Measurements from ENCODE around the gene TM7SF2.
A peak's percentile ranks its signal among the peaks of the same experiment; 100 is the strongest.

The TM7SF2 gene

GRCh38 chr11:65108469-65109123 is 3.1 kb upstream of the TM7SF2 start:
- H3K4me3 ChIP-seq (ENCODE audit: low read length) = no peak overlapping the region
- H3K4me1 ChIP-seq (ENCODE audit: control insufficient read depth, low read length) = peaks cover 26% of the 10 kb centered on the region
- no peak overlapping the region for H3K27ac ChIP-seq (ENCODE audit: low read depth, low read length)
- H3K9me3 ChIP-seq (ENCODE audit: control insufficient read depth, insufficient read depth, low read length) = no peaks in the 10 kb centered on the region
- TF ChIP-seq CTCF (IDR thresholded peaks at IDR 0.05; ENCODE audit: low read depth, low read length, poor library complexity, severe bottlenecking) (no peak), EZH2phosphoT487 (IDR thresholded peaks at IDR 0.05; ENCODE audit: borderline replicate concordance, low read length) (no peak)
- H3K9me2 ChIP-seq (replicated peaks; ENCODE audit: control insufficient read depth, low read length) = no peaks in the 10 kb centered on the region
- peaks cover 39% of the 10 kb centered on the region for H3K36me3 ChIP-seq (ENCODE audit: control insufficient read depth, low read length)
- H3K4me2 ChIP-seq (ENCODE audit: low read length) = no peak overlapping the region
- H3F3A ChIP-seq (ENCODE audit: control insufficient read depth, insufficient read depth) = peaks cover 10% of the 10 kb centered on the region
- H3K79me2 ChIP-seq (ENCODE audit: control insufficient read depth, low read length) = peaks cover 25% of the 10 kb centered on the region
- H3K27me3 ChIP-seq (ENCODE audit: control insufficient read depth, low read length) = no peaks in the 10 kb centered on the region
- H4K20me1 ChIP-seq (ENCODE audit: control insufficient read depth, insufficient read depth, low read depth, low read length) = no peaks in the 10 kb centered on the region

GRCh38 chr11:65109231-65110198 is 2.2 kb upstream of the TM7SF2 start:
- Histone ChIP-seq H3K36me3 (ENCODE audit: control insufficient read depth, low read length) (peaks cover 44% of the 10 kb centered on the region), H3K4me1 (ENCODE audit: control insufficient read depth, low read length) (peaks cover 35% of the 10 kb centered on the region)
- no peak for TF ChIP-seq EZH2phosphoT487 (IDR thresholded peaks at IDR 0.05; ENCODE audit: borderline replicate concordance, low read length)
- TF ChIP-seq CTCF (IDR thresholded peaks at IDR 0.05; ENCODE audit: low read depth, low read length, poor library complexity, severe bottlenecking) = no peak

GRCh38 chr11:65110354-65110861 is 1.3 kb upstream of the TM7SF2 start:
- Histone ChIP-seq H3K27me3 (ENCODE audit: control insufficient read depth, low read length) (no peaks in the 10 kb centered on the region), H4K20me1 (ENCODE audit: control insufficient read depth, insufficient read depth, low read depth, low read length) (no peaks in the 10 kb centered on the region), H3K27ac (ENCODE audit: low read depth, low read length) (peak overlapping the region; percentile 28)

More at GRCh38 chr11:65109231-65110198, 2.2 kb upstream of the TM7SF2 start:
- H3K9me2 ChIP-seq (replicated peaks; ENCODE audit: control insufficient read depth, low read length) = no peaks in the 10 kb centered on the region
- H3K9me3 ChIP-seq (ENCODE audit: control insufficient read depth, insufficient read depth, low read length) = no peaks in the 10 kb centered on the region
- H3F3A ChIP-seq (ENCODE audit: control insufficient read depth, insufficient read depth) = peaks cover 13% of the 10 kb centered on the region
- peaks cover 29% of the 10 kb centered on the region for H3K79me2 ChIP-seq (ENCODE audit: control insufficient read depth, low read length)
- H3K27ac ChIP-seq (ENCODE audit: low read depth, low read length) = no peak overlapping the region
- H4K20me1 ChIP-seq (ENCODE audit: control insufficient read depth, insufficient read depth, low read depth, low read length) = no peaks in the 10 kb centered on the region
- H3K4me2 ChIP-seq (ENCODE audit: low read length) = no peak overlapping the region
- H3K27me3 ChIP-seq (ENCODE audit: control insufficient read depth, low read length) = no peaks in the 10 kb centered on the region
- H3K4me3 ChIP-seq (ENCODE audit: low read length) = no peak overlapping the region

More at GRCh38 chr11:65110354-65110861, 1.3 kb upstream of the TM7SF2 start:
- Histone ChIP-seq H3K4me3 (ENCODE audit: low read length) (peak overlapping the region; percentile 27; the same call in 1 of the 2 replicates), H3K79me2 (ENCODE audit: control insufficient read depth, low read length) (peaks cover 33% of the 10 kb centered on the region), H3K36me3 (ENCODE audit: control insufficient read depth, low read length) (peaks cover 49% of the 10 kb centered on the region), H3K9me3 (ENCODE audit: control insufficient read depth, insufficient read depth, low read length) (no peaks in the 10 kb centered on the region), H3K4me1 (ENCODE audit: control insufficient read depth, low read length) (peaks cover 39% of the 10 kb centered on the region), H3F3A (ENCODE audit: control insufficient read depth, insufficient read depth) (peaks cover 13% of the 10 kb centered on the region), H3K4me2 (ENCODE audit: low read length) (peak overlapping the region; percentile 61), H3K9me2 (replicated peaks; ENCODE audit: control insufficient read depth, low read length) (no peaks in the 10 kb centered on the region)
- TF ChIP-seq CTCF (IDR thresholded peaks at IDR 0.05; ENCODE audit: low read depth, low read length, poor library complexity, severe bottlenecking) = peak; percentile 92
- TF ChIP-seq EZH2phosphoT487 (IDR thresholded peaks at IDR 0.05; ENCODE audit: borderline replicate concordance, low read length) = no peak

Data from DOHH2 (cell line).